ENCODE measurements around the gene CD99L2.

- TF ChIP-seq CTCF (IDR thresholded peaks at IDR 0.05) (no peak), POLR2AphosphoS5 (IDR thresholded peaks at IDR 0.05) (no peak), POLR2A (IDR thresholded peaks at IDR 0.05) (no peak), EP300 (IDR thresholded peaks at IDR 0.05) (no peak)
Observed at GRCh38 chrX:150768132-150768485, 130.4 kb downstream of the CD99L2 start.

Data from gastroesophageal sphincter (tissue), 3 donors.